ENCODE results near the gene GAL3ST1. TPM values are rescaled to one million over a fixed set of nuclear protein-coding genes. Genes with fewer than 3 reads are reported as not detected.

Gene GAL3ST1
- total RNA-seq, 1 donor from 2014 or later: 1.2 TPM

Other genes with a start within 250 kb of the GAL3ST1 start
- gene TBC1D10A, start 247.7 kb downstream of the GAL3ST1 start, total RNA-seq: 10.6 TPM
- gene SF3A1, start 217.8 kb downstream of the GAL3ST1 start, total RNA-seq: 13.9 TPM
- gene CCDC157, start 217.7 kb downstream of the GAL3ST1 start, total RNA-seq: 5.3 TPM
- gene RNF215, start 187.3 kb downstream of the GAL3ST1 start, total RNA-seq: 22.4 TPM
- 6.5 TPM for gene SEC14L2, start 177.6 kb downstream of the GAL3ST1 start, total RNA-seq
- 0.41 TPM for gene MTFP1, start 148.9 kb downstream of the GAL3ST1 start, total RNA-seq
- not detected for gene SEC14L3, start 102.6 kb downstream of the GAL3ST1 start, total RNA-seq
- not detected for gene SEC14L4, start 69.0 kb downstream of the GAL3ST1 start, total RNA-seq
- 0.82 TPM for gene SEC14L6, start 27.9 kb downstream of the GAL3ST1 start, total RNA-seq
- 52.2 TPM for gene PES1, start 17.2 kb upstream of the GAL3ST1 start, total RNA-seq
- gene TCN2, start 32.5 kb upstream of the GAL3ST1 start, total RNA-seq: 11.0 TPM
- gene SLC35E4, start 61.1 kb upstream of the GAL3ST1 start, total RNA-seq: 6.5 TPM
- gene DUSP18, start 93.2 kb upstream of the GAL3ST1 start, total RNA-seq: 21.2 TPM
- gene OSBP2, start 120.2 kb upstream of the GAL3ST1 start, total RNA-seq: 19.2 TPM

Measured in frontal cortex (tissue), 1 donor.